ENCODE data around the gene TMEM175.

GRCh38 chr4:990746-991367 is 58.6 kb downstream of the TMEM175 start:
- TF ChIP-seq POLR2A (IDR thresholded peaks at IDR 0.05) (no peak), CTCF (IDR thresholded peaks at IDR 0.05) (no peak)

Data from vagina (tissue), 2 donors.